CD4-positive, alpha-beta T cell treated with Interleukin-15 for 4 hours (primary cell): ENCODE data around the gene GRIK4.
A peak's percentile ranks its signal among the peaks of the same experiment; 100 is the strongest.

ENCODE experiments used
- DNase-seq: peaks from one replicate; pipeline ENCODE4 v3.0.0-alpha.2; 2020; ENCODE audit warnings: low spot score

GRIK4 gene

GRCh38 chr11:120956710-120957495, 445.4 kb downstream of the GRIK4 start:
- no peak for DNase-seq

DNA sequence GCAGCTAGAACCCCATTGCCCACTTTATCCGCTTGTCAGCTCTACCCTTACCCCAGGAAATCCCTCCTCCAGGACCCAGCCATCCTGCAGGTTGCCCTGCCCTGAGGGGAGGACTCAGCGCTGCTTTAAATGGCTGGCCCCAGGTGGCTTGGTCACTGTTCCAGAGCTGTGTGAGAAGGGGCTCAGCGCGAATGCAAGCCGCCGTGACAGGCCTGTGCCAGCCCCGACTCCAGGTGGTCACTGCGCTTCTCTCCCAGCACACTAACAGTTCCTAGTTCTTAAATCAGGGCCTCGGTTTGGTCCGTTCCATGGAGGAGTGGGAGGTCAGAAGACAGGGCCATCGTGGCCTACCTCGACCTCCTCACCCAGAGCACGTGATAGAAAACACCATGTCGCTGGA, 446.6 kb downstream of the GRIK4 start:
- no peak for DNase-seq

GRCh38 chr11:120959189-120959588, 447.6 kb downstream of the GRIK4 start:
- DNase-seq = no peak

GRCh38 chr11:120964857-120965256, 453.3 kb downstream of the GRIK4 start:
- no peak for DNase-seq

- DNase-seq = no peak
Observed at GRCh38 chr11:120966840-120967239, 455.3 kb downstream of the GRIK4 start.

DNA sequence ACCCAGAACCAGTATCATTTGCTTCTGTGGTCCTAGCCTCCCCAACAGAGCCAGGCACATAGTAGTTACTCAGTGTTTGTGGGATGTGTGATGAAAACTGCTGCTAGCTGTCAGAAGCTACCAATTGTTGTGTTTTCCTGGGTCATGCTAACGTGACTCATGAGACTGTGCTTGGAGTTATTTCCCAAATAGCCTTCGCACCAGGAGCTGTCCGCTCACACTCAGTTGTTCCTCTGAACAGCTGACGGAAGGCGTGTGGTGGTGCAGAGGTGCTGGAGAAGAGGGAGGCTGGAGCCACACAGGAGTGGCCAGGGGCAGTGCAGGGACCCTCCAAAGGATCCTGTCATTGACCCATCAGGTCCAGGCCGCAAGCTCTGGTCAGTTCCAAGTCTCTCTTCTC, 458.4 kb downstream of the GRIK4 start:
- DNase-seq = no peak

GRCh38 chr11:120971825-120972224, 460.3 kb downstream of the GRIK4 start:
- no peak for DNase-seq

DNA sequence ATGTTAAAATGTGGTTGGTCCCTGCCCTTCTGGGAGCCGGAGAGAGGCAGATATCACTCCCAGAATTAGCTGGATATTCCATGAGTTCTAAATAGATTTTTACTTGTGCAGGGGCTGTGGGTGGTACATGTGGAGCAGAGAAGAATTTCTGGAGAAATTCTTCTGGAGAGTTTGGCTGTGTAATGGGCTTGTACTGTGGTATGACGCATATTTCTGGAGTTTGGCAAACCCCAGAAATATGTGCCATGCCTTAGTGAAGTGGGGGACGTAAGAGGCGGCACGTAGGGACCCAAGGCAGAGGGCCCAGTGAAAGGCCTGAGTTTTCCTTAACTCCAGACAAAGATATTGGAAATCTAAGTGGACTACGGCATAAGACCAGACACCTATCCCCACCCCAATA, 461.1 kb downstream of the GRIK4 start:
- DNase-seq = no peak

DNA sequence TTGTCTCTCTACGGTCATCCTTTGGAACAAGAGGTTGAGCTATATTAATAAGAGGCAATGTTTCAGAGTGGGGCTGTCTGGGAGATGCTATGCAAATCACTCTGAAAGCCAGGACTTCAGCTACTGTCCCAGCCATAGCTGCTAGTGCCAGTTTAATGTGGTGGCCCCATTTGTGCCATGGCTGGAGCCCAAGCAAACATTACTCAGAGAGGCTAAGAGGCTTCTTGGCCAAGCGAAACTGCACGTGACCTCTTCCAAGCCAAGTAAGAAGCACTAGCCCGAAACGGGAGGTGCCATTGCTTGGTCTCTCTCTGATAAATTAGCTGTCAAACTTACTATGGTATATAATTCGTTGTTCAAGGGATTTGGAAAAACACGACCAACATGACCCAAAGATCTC, 462.0 kb downstream of the GRIK4 start:
- DNase-seq = no peak

DNA sequence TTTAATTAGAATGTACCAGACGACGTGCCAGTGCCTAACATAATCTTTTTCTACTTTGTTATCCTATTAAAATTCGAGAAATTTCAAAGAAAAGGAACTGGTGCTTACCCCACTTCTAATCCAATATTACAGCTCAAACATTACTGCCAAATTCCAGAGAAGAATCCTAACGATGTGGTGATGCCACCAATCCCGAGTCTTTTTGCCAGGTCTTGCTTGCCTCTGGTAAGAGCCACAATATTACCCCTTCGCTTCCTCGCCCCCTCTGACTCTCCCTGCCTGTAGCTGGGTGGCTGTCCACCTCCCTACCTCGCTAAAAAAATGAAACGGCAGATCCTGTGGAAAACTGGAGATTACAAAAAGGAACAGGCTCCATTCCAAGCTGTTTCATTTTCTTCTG, 462.9 kb downstream of the GRIK4 start:
- DNase-seq = no peak

DNA sequence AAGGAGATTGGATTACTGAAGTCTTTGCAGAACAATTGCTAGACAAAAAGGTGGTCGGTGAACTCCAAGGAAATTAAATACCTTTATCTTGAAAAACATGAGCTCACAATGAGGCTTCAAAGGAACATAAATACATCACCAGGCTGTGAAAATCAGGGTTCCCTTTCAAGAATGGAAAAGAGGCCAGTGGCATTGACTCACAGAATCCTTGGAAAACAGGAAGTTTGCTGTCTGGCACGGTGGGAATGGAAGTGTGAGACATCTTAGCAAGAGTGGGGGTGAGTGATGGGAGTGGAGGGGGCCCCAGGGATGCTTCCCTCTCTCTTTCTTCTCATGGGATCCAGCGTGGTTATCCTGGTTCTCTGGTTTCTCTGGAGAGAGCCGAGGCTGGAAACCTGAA, 463.4 kb downstream of the GRIK4 start:
- no peak for DNase-seq

DNA sequence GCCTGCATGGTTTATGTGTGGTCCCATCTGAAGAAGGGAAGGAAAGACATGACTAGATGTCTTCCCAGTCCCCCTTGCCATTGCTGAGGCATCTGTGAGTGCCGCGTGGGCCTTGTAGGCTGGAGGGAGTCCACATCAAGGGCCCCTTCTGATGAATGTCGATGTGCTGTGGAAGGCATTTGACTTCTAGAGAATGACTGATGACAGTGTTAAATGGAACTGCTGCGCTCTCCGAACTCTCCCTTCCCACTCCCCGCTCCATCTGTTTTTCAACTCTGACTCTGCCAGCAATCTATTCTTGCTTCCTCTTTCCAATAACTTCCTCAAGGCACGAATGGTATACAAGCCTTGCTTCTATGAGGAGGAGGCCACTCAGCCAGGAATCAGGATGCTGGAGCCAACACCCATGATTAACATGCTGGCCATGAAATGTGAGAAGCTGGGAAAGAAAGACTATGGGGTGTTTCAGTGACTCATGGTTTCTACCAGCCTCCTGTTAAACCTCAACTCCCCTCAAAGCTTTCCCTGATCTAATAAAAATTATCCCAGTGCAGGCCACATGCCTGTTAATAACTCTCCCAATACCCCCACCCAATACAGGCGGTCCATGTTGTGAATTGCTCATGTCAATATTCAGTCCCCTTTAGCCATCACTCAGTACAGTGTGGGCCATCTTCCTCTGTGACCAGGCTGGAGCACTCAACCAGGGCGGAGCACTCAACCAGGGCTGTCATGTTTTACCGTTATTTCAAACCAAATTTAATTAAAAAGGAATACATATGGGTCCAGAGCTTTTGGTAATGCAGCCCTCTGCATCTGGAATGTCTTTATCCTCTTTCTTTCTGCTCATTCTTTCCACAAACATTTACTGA, 466.0 kb downstream of the GRIK4 start:
- DNase-seq = no peak

DNA sequence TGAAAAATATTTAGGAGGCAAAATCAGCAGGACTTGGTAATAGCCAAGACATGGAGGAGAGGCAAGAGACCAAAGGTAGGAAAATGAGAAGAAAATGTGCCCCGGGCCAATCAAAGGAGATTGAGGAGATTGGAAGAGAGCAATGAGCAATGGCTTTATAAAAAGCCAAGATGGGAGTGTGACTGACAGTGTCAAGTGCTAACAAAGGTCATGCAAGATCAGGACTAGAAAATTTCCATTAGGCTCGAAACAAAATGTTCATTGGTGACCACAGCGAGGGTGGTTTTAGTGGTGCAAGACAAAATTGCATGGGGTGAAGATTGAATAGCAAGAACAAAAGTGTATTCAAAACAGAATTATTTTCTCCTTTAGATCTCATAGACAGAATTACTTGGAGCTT, 467.2 kb downstream of the GRIK4 start:
- DNase-seq = no peak

DNA sequence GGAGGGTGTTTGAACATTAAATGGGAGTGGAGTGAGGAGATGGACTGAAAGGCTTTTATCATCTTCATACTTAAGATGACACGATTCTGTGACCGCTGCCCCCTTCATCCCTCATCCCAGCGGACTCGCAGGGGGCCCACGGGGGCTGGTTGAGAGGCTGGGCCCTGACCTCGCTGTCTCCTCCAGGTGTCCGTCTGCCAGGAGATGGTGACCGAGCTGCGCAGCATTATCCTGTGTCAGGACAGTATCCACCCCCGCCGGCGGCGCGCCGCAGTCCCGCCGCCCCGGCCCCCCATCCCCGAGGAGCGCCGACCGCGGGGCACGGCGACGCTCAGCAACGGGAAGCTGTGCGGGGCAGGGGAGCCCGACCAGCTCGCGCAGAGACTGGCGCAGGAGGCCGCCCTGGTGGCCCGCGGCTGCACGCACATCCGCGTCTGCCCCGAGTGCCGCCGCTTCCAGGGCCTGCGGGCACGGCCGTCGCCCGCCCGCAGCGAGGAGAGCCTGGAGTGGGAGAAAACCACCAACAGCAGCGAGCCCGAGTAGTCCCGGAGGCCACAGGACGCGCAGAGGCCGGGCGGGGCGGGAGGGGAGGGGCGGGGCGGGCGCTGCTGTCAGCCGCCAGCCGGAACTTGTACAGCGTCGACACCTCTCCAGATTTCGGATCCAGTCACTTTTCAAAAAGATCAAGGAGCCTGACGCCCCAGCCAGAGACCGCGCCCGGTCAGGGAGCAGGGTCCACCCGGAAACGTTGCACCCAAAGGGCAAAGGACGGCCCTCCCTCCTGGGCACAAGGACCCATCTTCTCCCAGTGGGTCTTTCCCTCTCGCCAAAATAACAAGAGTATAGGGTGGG, 474.4 kb downstream of the GRIK4 start:
- DNase-seq = peak; percentile 3

GRCh38 chr11:120988603-120989002, 477.1 kb downstream of the GRIK4 start:
- DNase-seq = no peak

GRCh38 chr11:120991830-120992686, 480.5 kb downstream of the GRIK4 start:
- no peak for DNase-seq

- DNase-seq = no peak
Observed at GRCh38 chr11:120994091-120994859, 482.7 kb downstream of the GRIK4 start.

DNA sequence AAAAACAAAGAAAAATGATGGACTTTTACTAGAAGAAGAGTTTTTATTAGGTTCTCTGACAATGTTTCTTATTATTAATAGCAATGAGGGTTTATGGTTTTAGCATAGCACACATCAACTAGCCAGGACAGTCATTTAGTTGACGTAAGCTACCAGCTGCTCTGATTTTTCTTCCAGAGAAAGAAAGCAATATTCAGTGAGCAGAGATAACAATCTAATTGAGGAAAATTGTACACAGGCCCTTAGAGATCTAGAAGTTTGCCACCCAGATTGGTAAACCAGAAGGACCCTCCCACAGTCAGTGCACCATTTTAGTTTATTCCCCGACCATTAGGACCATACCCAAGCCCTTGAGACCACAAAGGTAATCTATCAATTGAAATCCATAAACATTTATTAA, 483.6 kb downstream of the GRIK4 start:
- no peak for DNase-seq

- DNase-seq = no peak
Observed at GRCh38 chr11:120996973-120997372, 485.4 kb downstream of the GRIK4 start.

DNA sequence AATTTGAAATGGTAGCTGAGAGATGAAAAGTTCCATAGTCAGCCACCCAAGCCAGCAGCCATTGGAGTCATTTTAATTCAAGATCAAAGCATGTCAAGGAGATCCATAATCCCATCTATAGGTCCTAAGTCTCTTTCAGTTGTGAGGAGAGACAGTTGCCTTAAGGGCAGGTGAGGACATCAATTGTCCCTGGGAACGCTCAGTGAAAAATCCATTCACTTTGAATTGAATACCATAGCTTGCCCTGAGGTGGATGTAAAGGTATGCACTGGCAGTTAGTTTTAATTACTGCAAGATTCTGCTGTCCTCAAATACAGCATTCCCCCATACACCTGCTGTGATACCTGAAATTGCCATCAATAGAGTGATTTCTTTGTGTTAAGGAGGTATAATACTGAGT, 487.0 kb downstream of the GRIK4 start:
- no peak for DNase-seq
